DOHH2 (cell line): Measurements from ENCODE around the gene MFAP3.

ENCODE experiments used
- EZH2phosphoT487 ChIP-seq: fragments of 200-600 bp; sonication (generic); IDR thresholded peaks from 2 replicates; pipeline ENCODE4 v1.6.1; 2017; ENCODE audit warnings: borderline replicate concordance, mild to moderate bottlenecking, antibody characterized with exemption, low read length, moderate library complexity, mixed read lengths
- TF ChIP-seq, protein P1 (sequence below): fragments of 200-600 bp; sonication (generic); IDR thresholded peaks from one replicate; pipeline ENCODE4 v1.5.1; 2014; ENCODE audit warnings: antibody characterized with exemption, mild to moderate bottlenecking, low read depth, low read length; ENCODE audit not compliant: poor library complexity, severe bottlenecking

DNA sequence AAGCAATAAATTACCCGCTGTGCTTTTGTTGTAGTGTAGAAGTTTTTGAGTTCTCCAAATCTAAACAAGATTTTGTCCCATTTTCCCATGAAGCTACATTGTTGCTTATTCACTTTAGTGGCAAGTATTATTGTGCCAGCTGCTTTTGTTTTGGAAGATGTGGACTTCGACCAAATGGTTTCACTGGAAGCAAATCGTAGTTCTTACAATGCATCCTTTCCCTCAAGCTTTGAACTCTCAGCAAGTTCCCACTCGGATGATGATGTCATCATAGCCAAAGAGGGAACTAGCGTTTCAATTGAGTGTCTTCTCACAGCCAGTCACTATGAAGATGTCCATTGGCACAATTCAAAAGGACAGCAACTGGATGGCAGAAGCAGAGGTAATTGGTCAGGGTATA lies 10.9 kb downstream of the MFAP3 start:
- TF ChIP-seq, protein P1, sequence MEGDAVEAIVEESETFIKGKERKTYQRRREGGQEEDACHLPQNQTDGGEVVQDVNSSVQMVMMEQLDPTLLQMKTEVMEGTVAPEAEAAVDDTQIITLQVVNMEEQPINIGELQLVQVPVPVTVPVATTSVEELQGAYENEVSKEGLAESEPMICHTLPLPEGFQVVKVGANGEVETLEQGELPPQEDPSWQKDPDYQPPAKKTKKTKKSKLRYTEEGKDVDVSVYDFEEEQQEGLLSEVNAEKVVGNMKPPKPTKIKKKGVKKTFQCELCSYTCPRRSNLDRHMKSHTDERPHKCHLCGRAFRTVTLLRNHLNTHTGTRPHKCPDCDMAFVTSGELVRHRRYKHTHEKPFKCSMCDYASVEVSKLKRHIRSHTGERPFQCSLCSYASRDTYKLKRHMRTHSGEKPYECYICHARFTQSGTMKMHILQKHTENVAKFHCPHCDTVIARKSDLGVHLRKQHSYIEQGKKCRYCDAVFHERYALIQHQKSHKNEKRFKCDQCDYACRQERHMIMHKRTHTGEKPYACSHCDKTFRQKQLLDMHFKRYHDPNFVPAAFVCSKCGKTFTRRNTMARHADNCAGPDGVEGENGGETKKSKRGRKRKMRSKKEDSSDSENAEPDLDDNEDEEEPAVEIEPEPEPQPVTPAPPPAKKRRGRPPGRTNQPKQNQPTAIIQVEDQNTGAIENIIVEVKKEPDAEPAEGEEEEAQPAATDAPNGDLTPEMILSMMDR, result no peak
- TF ChIP-seq EZH2phosphoT487, result no peak
